H9 (cell line): ENCODE measurements around the gene ZNF691. TPM values are rescaled to one million over a fixed set of nuclear protein-coding genes. Genes with fewer than 3 reads are reported as not detected.

ENCODE experiments used
- DNase-seq: peaks from one replicate; pipeline ENCODE4 v3.0.0-alpha.2; 2017
- H2AFZ ChIP-seq: one replicate; pipeline ENCODE4 v1.6.1; 2013; ENCODE audit warnings: mild to moderate bottlenecking, low read length, control low read depth, moderate library complexity
- H2AK5ac ChIP-seq: 2 replicates; pipeline ENCODE4 v1.6.1; 2013; ENCODE audit warnings: low read length, control low read depth, mixed read lengths; ENCODE audit not compliant: insufficient read length
- H2BK120ac ChIP-seq: one replicate; pipeline ENCODE4 v1.6.1; 2013; ENCODE audit warnings: low read depth, mild to moderate bottlenecking, low read length, control low read depth, inconsistent platforms; ENCODE audit not compliant: poor library complexity, severe bottlenecking
- H2BK12ac ChIP-seq: 2 replicates; pipeline ENCODE4 v1.6.1; 2013; ENCODE audit warnings: low read length, control low read depth, mixed read lengths, low read depth; ENCODE audit not compliant: insufficient read length
- H2BK15ac ChIP-seq: 2 replicates; pipeline ENCODE4 v1.6.1; 2013; ENCODE audit warnings: low read depth, low read length, control low read depth
- H2BK20ac ChIP-seq: one replicate; pipeline ENCODE4 v1.6.1; 2013; ENCODE audit warnings: low read depth, mild to moderate bottlenecking, low read length, control low read depth, inconsistent platforms; ENCODE audit not compliant: poor library complexity, severe bottlenecking
- H2BK5ac ChIP-seq: 2 replicates; pipeline ENCODE4 v1.6.1; 2013; ENCODE audit warnings: low read length, control low read depth, mixed read lengths; ENCODE audit not compliant: insufficient read length
- H3K14ac ChIP-seq: 2 replicates; pipeline ENCODE4 v1.6.1; 2013; ENCODE audit warnings: low read length, control low read depth; ENCODE audit not compliant: insufficient read depth
- H3K18ac ChIP-seq: 2 replicates; pipeline ENCODE4 v1.6.1; 2013; ENCODE audit warnings: low read depth, mild to moderate bottlenecking, mixed read lengths, low read length, control low read depth; ENCODE audit not compliant: insufficient read length
- H3K23ac ChIP-seq: 2 replicates; pipeline ENCODE4 v1.6.1; 2013; ENCODE audit warnings: low read length, control low read depth, mixed read lengths, low read depth; ENCODE audit not compliant: insufficient read length
- H3K23me2 ChIP-seq: 2 replicates; pipeline ENCODE4 v1.6.1; 2013; ENCODE audit warnings: low read depth, mild to moderate bottlenecking, mixed read lengths, low read length, control low read depth; ENCODE audit not compliant: insufficient read length, poor library complexity, severe bottlenecking
- H3K27ac ChIP-seq: 2 replicates; pipeline ENCODE4 v1.5.1; 2013; ENCODE audit warnings: low read length, control low read depth, mixed read lengths, low read depth; ENCODE audit not compliant: insufficient read length
- H3K27me3 ChIP-seq: 2 replicates; pipeline ENCODE4 v1.6.1; 2013; ENCODE audit warnings: low read length, control low read depth, inconsistent platforms; ENCODE audit not compliant: insufficient read depth
- H3K4ac ChIP-seq: 2 replicates; pipeline ENCODE4 v1.6.1; 2013; ENCODE audit warnings: low read depth, mild to moderate bottlenecking, control low read depth, inconsistent platforms, low read length, moderate library complexity
- H3K4me1 ChIP-seq: 2 replicates; pipeline ENCODE4 v1.6.1; 2013; ENCODE audit warnings: low read length, control low read depth, inconsistent platforms; ENCODE audit not compliant: insufficient read depth
- H3K4me2 ChIP-seq: 2 replicates; pipeline ENCODE4 v1.6.1; 2013; ENCODE audit warnings: low read length, control low read depth, mixed read lengths; ENCODE audit not compliant: insufficient read length, insufficient read depth
- H3K56ac ChIP-seq: 2 replicates; pipeline ENCODE4 v1.6.1; 2013; ENCODE audit warnings: low read depth, mild to moderate bottlenecking, mixed read lengths, low read length, control low read depth; ENCODE audit not compliant: insufficient read length
- H3K79me1 ChIP-seq: 2 replicates; pipeline ENCODE4 v1.6.1; 2013; ENCODE audit warnings: low read depth, mild to moderate bottlenecking, moderate library complexity, low read length, control low read depth, inconsistent platforms; ENCODE audit not compliant: insufficient read depth, poor library complexity, severe bottlenecking
- H3K79me2 ChIP-seq: 2 replicates; pipeline ENCODE4 v1.6.1; 2013; ENCODE audit warnings: low read length, control low read depth, inconsistent platforms; ENCODE audit not compliant: insufficient read depth
- H3K9ac ChIP-seq: 2 replicates; pipeline ENCODE4 v1.6.1; 2013; ENCODE audit warnings: low read length, control low read depth, mixed read lengths; ENCODE audit not compliant: insufficient read length; ENCODE audit errors: extremely low read depth
- H3K9me3 ChIP-seq: one replicate; pipeline ENCODE4 v1.6.1; 2013; ENCODE audit warnings: low read depth, low read length, inconsistent platforms; ENCODE audit not compliant: control insufficient read depth
- H3T11ph ChIP-seq: one replicate; pipeline ENCODE4 v1.6.1; 2013; ENCODE audit warnings: mild to moderate bottlenecking, low read length, control low read depth, inconsistent platforms
- H4K20me1 ChIP-seq: one replicate; pipeline ENCODE4 v1.6.1; 2013; ENCODE audit not compliant: control insufficient read depth, insufficient read length, insufficient read depth
- H4K5ac ChIP-seq: 2 replicates; pipeline ENCODE4 v1.6.1; 2013; ENCODE audit warnings: low read depth, mild to moderate bottlenecking, mixed read lengths, low read length, control low read depth; ENCODE audit not compliant: insufficient read length
- H4K8ac ChIP-seq: replicated peaks from 2 replicates; pipeline ENCODE4 v1.6.1; 2013; ENCODE audit warnings: low read length, control low read depth, mixed read lengths, low read depth; ENCODE audit not compliant: insufficient read length
- H4K91ac ChIP-seq: 2 replicates; pipeline ENCODE4 v1.6.1; 2013; ENCODE audit warnings: low read depth, mild to moderate bottlenecking, moderate library complexity, mixed read lengths, low read length, control low read depth; ENCODE audit not compliant: insufficient read length
- H3K27ac Mint-ChIP-seq, 3 experiments: 2 replicates in 2 of 3; 3 replicates in 1 of 3; pipeline ENCODE4 v1.8.0; 2020 to 2021; ENCODE audit warnings: mixed read lengths in 3 of 3, mild to moderate bottlenecking in 1 of 3, moderate library complexity in 1 of 3
- H3K27me3 Mint-ChIP-seq: 2 replicates; pipeline ENCODE4 v1.8.0; 2021; ENCODE audit warnings: low read depth, mild to moderate bottlenecking, moderate library complexity, mixed read lengths
- H3K36me3 Mint-ChIP-seq, 3 experiments: 2 replicates in 2 of 3; 3 replicates in 1 of 3; pipeline ENCODE4 v1.8.0; 2020 to 2021; ENCODE audit warnings: low read depth in 3 of 3, mixed read lengths in 3 of 3; ENCODE audit not compliant: insufficient read depth in 1 of 3
- H3K4me1 Mint-ChIP-seq, 2 experiments: 2 replicates each; pipeline ENCODE4 v1.8.0; 2020; ENCODE audit warnings: mixed read lengths in 2 of 2
- H3K4me3 Mint-ChIP-seq, 2 experiments: 2 replicates in 1 of 2; 3 replicates in 1 of 2; pipeline ENCODE4 v1.8.0; 2020 to 2021; ENCODE audit warnings: mild to moderate bottlenecking in 2 of 2, mixed read lengths in 2 of 2, moderate library complexity in 1 of 2
- H3K9me3 Mint-ChIP-seq, 2 experiments: 2 replicates in 1 of 2; 3 replicates in 1 of 2; pipeline ENCODE4 v1.8.0; 2020; ENCODE audit warnings: mild to moderate bottlenecking in 2 of 2, mixed read lengths in 2 of 2, moderate library complexity in 1 of 2
- WGBS: extraction: QIAGEN DNeasy Blood & Tissue Kit; methylation state at CpG from one replicate; pipeline ENCODE4 v1.1.7; 2013; ENCODE audit warnings: missing lambda C conversion rate, low lambda C conversion rate, mixed read lengths; ENCODE audit not compliant: insufficient read length; ENCODE audit errors: extremely low coverage; 5-methylcytosine and 5-hydroxymethylcytosine counted together
- total RNA-seq: library from RNA; stranded (reverse); gene quantifications from 2 replicates; pipeline ENCODE4 v1.2.1, GENCODE V29; 2021
- TF ChIP-seq, protein P1 (sequence below): fragments of 200-600 bp; sonication (generic); conservative IDR thresholded peaks from 3 replicates; pipeline ENCODE4 v1.8.0; 2021; ENCODE audit warnings: antibody characterized with exemption, mild to moderate bottlenecking

ZNF691 gene
- total RNA-seq, 1 experiment from 2014 or later, result 20.1 TPM

- no peak overlapping the region for H3K23ac ChIP-seq
- no peak overlapping the region for H3K27ac Mint-ChIP-seq
- H4K8ac ChIP-seq, result no peak overlapping the region
- no peak overlapping the region for H2BK20ac ChIP-seq
- no peak overlapping the region for H3K4me3 Mint-ChIP-seq
- no peak overlapping the region for H4K91ac ChIP-seq
- H2BK15ac ChIP-seq, result no peak overlapping the region
- DNase-seq, result no peak
- H2AFZ ChIP-seq, result no peak overlapping the region
- H3K56ac ChIP-seq, result no peak overlapping the region
- H4K5ac ChIP-seq, result no peak overlapping the region
- H2BK5ac ChIP-seq, result no peak overlapping the region
- no peak overlapping the region for H3K18ac ChIP-seq
- H2AK5ac ChIP-seq, result no peak overlapping the region
- H3K27me3 ChIP-seq, result no peaks in the 10 kb centered on the region
- H2BK12ac ChIP-seq, result no peak overlapping the region
- WGBS, result no CpG with 5 or more reads among the region's 15 CpGs
- H3K9me3 Mint-ChIP-seq, result peaks cover 7 to 8% of the 10 kb centered on the region in 2 experiments; a peak in 4 of 5 replicates
- no peak overlapping the region for H2BK120ac ChIP-seq
- H3K23me2 ChIP-seq, result peaks cover 6% of the 10 kb centered on the region
- no peaks in the 10 kb centered on the region; the same call in 1 of the 2 replicates for H3K27me3 Mint-ChIP-seq
- no peak overlapping the region for H3K27ac ChIP-seq
- peaks cover 2% of the 10 kb centered on the region; the same call in 1 of the 2 replicates for H3K4me1 ChIP-seq
- H3K4me1 Mint-ChIP-seq, result peaks cover 16 to 17% of the 10 kb centered on the region in 2 experiments
- no peak overlapping the region for H3K4me2 ChIP-seq
- TF ChIP-seq, protein P1, sequence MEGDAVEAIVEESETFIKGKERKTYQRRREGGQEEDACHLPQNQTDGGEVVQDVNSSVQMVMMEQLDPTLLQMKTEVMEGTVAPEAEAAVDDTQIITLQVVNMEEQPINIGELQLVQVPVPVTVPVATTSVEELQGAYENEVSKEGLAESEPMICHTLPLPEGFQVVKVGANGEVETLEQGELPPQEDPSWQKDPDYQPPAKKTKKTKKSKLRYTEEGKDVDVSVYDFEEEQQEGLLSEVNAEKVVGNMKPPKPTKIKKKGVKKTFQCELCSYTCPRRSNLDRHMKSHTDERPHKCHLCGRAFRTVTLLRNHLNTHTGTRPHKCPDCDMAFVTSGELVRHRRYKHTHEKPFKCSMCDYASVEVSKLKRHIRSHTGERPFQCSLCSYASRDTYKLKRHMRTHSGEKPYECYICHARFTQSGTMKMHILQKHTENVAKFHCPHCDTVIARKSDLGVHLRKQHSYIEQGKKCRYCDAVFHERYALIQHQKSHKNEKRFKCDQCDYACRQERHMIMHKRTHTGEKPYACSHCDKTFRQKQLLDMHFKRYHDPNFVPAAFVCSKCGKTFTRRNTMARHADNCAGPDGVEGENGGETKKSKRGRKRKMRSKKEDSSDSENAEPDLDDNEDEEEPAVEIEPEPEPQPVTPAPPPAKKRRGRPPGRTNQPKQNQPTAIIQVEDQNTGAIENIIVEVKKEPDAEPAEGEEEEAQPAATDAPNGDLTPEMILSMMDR, result no peak
- peaks cover 4% of the 10 kb centered on the region for H3K79me1 ChIP-seq
- H4K20me1 ChIP-seq, result no peaks in the 10 kb centered on the region
- no peaks in the 10 kb centered on the region; the same call in 1 of the 2 replicates for H3K79me2 ChIP-seq
- peaks cover 39 to 42% (median 41%) of the 10 kb centered on the region in 3 experiments for H3K36me3 Mint-ChIP-seq
- H3K14ac ChIP-seq, result no peak overlapping the region
- H3T11ph ChIP-seq, result no peak overlapping the region
- H3K9me3 ChIP-seq, result no peaks in the 10 kb centered on the region
- H3K9ac ChIP-seq, result no peak overlapping the region
- no peak overlapping the region for H3K4ac ChIP-seq
Observed at GRCh38 chr1:42851420-42851819, 5.0 kb downstream of the ZNF691 start.
